DND-41 (cell line): ENCODE results near the gene YTHDF2.
"Not testable (repeated sequence)": the region's sequence is repeated elsewhere in the genome, so short reads cannot be mapped to it uniquely, and the experiment has no call there.

Source experiments
- ATAC-seq: fragments of 200-7000 bp; cut with Tn5 transposase; 3 replicates; pipeline ENCODE4 v1.9.1; 2021; ENCODE audit warnings: low read depth; ENCODE audit not compliant: insufficient read depth
- DNase-seq: peaks from one replicate; pipeline ENCODE4 v3.0.0-alpha.2; 2020
- H2AFZ ChIP-seq: 2 replicates; pipeline ENCODE4 v1.6.0; 2012; ENCODE audit warnings: low read depth, low read length
- H3K27ac ChIP-seq: 2 replicates; pipeline ENCODE4 v1.5.1; 2012; ENCODE audit warnings: low read length, inconsistent platforms
- H3K27me3 ChIP-seq: fragments of 200-600 bp; sonication (generic); 2 replicates; pipeline ENCODE4 v1.6.0; 2012; ENCODE audit warnings: low read length, mild to moderate bottlenecking, inconsistent platforms; ENCODE audit not compliant: insufficient read depth, poor library complexity
- H3K36me3 ChIP-seq: 2 replicates; pipeline ENCODE4 v1.5.1; 2012; ENCODE audit warnings: low read length, inconsistent platforms; ENCODE audit not compliant: insufficient read depth
- H3K4me1 ChIP-seq: 2 replicates; pipeline ENCODE4 v1.5.1; 2012; ENCODE audit warnings: mild to moderate bottlenecking, low read length; ENCODE audit not compliant: insufficient read depth
- H3K4me2 ChIP-seq: 2 replicates; pipeline ENCODE4 v1.6.0; 2012; ENCODE audit warnings: mild to moderate bottlenecking, moderate library complexity, low read length, inconsistent platforms; ENCODE audit not compliant: insufficient read depth
- H3K4me3 ChIP-seq, 2 experiments: fragments of 200-600 bp in 1 of 2; shearing (Covaris generic) in 1 of 2; 2 replicates each; pipeline ENCODE4 v1.5.1; 2012 to 2016; ENCODE audit warnings: inconsistent platforms in 2 of 2, low read length in 2 of 2, mild to moderate bottlenecking in 2 of 2, low read depth in 1 of 2, moderate library complexity in 1 of 2
- H3K79me2 ChIP-seq: 2 replicates; pipeline ENCODE4 v1.6.0; 2012; ENCODE audit warnings: low read length, inconsistent platforms; ENCODE audit not compliant: insufficient read depth
- H3K9ac ChIP-seq: 2 replicates; pipeline ENCODE4 v1.6.0; 2012; ENCODE audit warnings: low read depth, mild to moderate bottlenecking, inconsistent platforms, low read length, moderate library complexity
- H3K9me3 ChIP-seq: 2 replicates; pipeline ENCODE4 v1.5.1; 2012; ENCODE audit warnings: low read length, moderate library complexity, mild to moderate bottlenecking, inconsistent platforms; ENCODE audit not compliant: insufficient read depth, severe bottlenecking
- H4K20me1 ChIP-seq: 2 replicates; pipeline ENCODE4 v1.6.0; 2012; ENCODE audit warnings: low read length; ENCODE audit not compliant: insufficient read depth
- CTCF ChIP-seq: IDR thresholded peaks from 2 replicates; pipeline ENCODE4 v1.5.1; 2012; ENCODE audit warnings: borderline replicate concordance, low read length, moderate library complexity, mild to moderate bottlenecking; ENCODE audit not compliant: poor library complexity, severe bottlenecking; ENCODE audit errors: extremely low read depth
- EZH2 ChIP-seq: IDR thresholded peaks from 3 replicates; pipeline ENCODE4 v1.6.1; 2012; ENCODE audit warnings: borderline replicate concordance, low read depth, mild to moderate bottlenecking, moderate library complexity, low read length, inconsistent platforms; ENCODE audit not compliant: severe bottlenecking

Gene YTHDF2

GRCh38 chr1:28789412-28789811, 52.7 kb downstream of the YTHDF2 start:
- peaks cover 10% of the 10 kb centered on the region for H3K4me1 ChIP-seq
- TF ChIP-seq CTCF, result no peak
- TF ChIP-seq EZH2, result no peak
- no peaks in the 10 kb centered on the region for H3K79me2 ChIP-seq
- no peak overlapping the region for H2AFZ ChIP-seq
- no peak overlapping the region for H3K27ac ChIP-seq
- H3K4me2 ChIP-seq, result no peak overlapping the region
- H3K27me3 ChIP-seq, result no peaks in the 10 kb centered on the region
- no peaks in the 10 kb centered on the region for H3K9me3 ChIP-seq
- H4K20me1 ChIP-seq, result no peaks in the 10 kb centered on the region
- DNase-seq (no peak), ATAC-seq (no peak)
- no peak overlapping the region for H3K4me3 ChIP-seq
- no peaks in the 10 kb centered on the region for H3K36me3 ChIP-seq
- no peak overlapping the region for H3K9ac ChIP-seq

- H3K4me2 ChIP-seq, result no peak overlapping the region
- H3K27me3 ChIP-seq, result no peaks in the 10 kb centered on the region
- H3K79me2 ChIP-seq, result no peaks in the 10 kb centered on the region
- ATAC-seq (no peak), DNase-seq (no peak)
- H3K36me3 ChIP-seq, result no peaks in the 10 kb centered on the region
- no peak overlapping the region for H3K9ac ChIP-seq
- no peak overlapping the region for H3K27ac ChIP-seq
- no peak overlapping the region for H2AFZ ChIP-seq
- no peak overlapping the region for H3K4me3 ChIP-seq
- TF ChIP-seq CTCF (no peak), EZH2 (no peak)
- no peaks in the 10 kb centered on the region for H4K20me1 ChIP-seq
- H3K4me1 ChIP-seq, result peaks cover 9% of the 10 kb centered on the region
- no peaks in the 10 kb centered on the region for H3K9me3 ChIP-seq
Measured at GRCh38 chr1:28789816-28790215, 53.1 kb downstream of the YTHDF2 start.

- Histone ChIP-seq H3K4me2 (no peak overlapping the region), H4K20me1 (no peaks in the 10 kb centered on the region), H3K4me1 (peaks cover 3% of the 10 kb centered on the region), H3K9me3 (no peaks in the 10 kb centered on the region), H3K36me3 (no peaks in the 10 kb centered on the region), H3K27me3 (no peaks in the 10 kb centered on the region), H3K27ac (no peak overlapping the region), H3K4me3 (no peak overlapping the region), H3K9ac (no peak overlapping the region), H2AFZ (no peak overlapping the region), H3K79me2 (no peaks in the 10 kb centered on the region)
- ATAC-seq (no peak), DNase-seq (no peak)
- TF ChIP-seq CTCF (no peak), EZH2 (no peak)
Measured at GRCh38 chr1:28790377-28791035, 53.8 kb downstream of the YTHDF2 start.

GRCh38 chr1:28791929-28792328, 55.2 kb downstream of the YTHDF2 start:
- not testable (repeated sequence) for H3K79me2 ChIP-seq, H3K27me3 ChIP-seq, DNase-seq, H3K9me3 ChIP-seq, H3K4me3 ChIP-seq, H3K9ac ChIP-seq, ATAC-seq, H4K20me1 ChIP-seq, H3K4me1 ChIP-seq, H2AFZ ChIP-seq, H3K36me3 ChIP-seq, H3K27ac ChIP-seq, H3K4me2 ChIP-seq
